Measurements from ENCODE around the gene PTGDS. TPM values are rescaled to one million over a fixed set of nuclear protein-coding genes. Genes with fewer than 3 reads are reported as not detected.

PTGDS gene
- total and polyA plus RNA-seq, 9 of the 15 experiments (the other 6 are each of a cell fraction or from before 2014, with no cell fraction given): 0.46 to 7.1 (median 2.0) TPM

DNA sequence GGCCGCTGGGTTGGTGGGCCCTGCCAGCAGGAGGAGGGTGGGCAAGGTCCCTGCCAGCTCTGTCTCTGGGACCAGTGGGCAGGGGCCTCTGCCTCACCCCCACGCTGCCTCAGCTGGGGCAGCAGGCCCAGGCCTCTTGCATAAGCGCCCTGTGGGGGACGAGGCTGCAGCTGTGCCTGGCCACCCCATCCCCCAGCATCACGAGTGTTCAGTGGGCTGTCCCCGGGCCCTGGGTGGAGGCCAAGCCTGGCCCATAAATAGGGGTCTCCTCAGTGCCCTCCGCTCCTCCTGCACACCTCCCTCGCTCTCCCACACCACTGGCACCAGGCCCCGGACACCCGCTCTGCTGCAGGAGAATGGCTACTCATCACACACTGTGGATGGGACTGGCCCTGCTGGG lies at the start of gene PTGDS (continued):
- TF ChIP-seq WHSC1 (IDR thresholded peaks at IDR 0.05; ENCODE audit: low read length) (no peak), ZNF282 (CRISPR knock-in tag; IDR thresholded peaks at IDR 0.05) (no peak), MCM2 (IDR thresholded peaks at IDR 0.05; ENCODE audit: low read depth) (no peak), CREB3 (tag; conservative IDR thresholded peaks at IDR 0.05; ENCODE audit: low read depth) (no peak), EWSR1 (IDR thresholded peaks at IDR 0.05; ENCODE audit: borderline replicate concordance, low read depth, partially characterized antibody) (no peak), BRCA1 (IDR thresholded peaks at IDR 0.05) (no peak), BRCA1 (CRISPR knock-in tag; IDR thresholded peaks at IDR 0.05) (no peak), TCFL5 (CRISPR knock-in tag; conservative IDR thresholded peaks at IDR 0.05) (no peak), HMG20B (CRISPR knock-in tag; IDR thresholded peaks at IDR 0.05) (no peak)
- TF ChIP-seq, protein P1, sequence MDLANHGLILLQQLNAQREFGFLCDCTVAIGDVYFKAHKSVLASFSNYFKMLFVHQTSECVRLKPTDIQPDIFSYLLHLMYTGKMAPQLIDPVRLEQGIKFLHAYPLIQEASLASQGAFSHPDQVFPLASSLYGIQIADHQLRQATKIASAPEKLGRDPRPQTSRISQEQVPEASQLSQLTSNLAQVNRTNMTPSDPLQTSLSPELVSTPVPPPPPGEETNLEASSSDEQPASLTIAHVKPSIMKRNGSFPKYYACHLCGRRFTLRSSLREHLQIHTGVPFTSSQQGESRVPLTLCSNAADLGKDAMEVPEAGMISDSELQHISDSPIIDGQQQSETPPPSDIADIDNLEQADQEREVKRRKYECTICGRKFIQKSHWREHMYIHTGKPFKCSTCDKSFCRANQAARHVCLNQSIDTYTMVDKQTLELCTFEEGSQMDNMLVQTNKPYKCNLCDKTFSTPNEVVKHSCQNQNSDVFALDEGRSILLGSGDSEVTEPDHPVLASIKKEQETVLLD (IDR thresholded peaks at IDR 0.05): no peak
- TF ChIP-seq, protein P2, sequence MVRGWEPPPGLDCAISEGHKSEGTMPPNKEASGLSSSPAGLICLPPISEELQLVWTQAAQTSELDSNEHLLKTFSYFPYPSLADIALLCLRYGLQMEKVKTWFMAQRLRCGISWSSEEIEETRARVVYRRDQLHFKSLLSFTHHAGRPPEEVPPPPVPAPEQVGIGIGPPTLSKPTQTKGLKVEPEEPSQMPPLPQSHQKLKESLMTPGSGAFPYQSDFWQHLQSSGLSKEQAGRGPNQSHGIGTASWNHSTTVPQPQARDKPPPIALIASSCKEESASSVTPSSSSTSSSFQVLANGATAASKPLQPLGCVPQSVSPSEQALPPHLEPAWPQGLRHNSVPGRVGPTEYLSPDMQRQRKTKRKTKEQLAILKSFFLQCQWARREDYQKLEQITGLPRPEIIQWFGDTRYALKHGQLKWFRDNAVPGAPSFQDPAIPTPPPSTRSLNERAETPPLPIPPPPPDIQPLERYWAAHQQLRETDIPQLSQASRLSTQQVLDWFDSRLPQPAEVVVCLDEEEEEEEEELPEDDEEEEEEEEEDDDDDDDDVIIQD (CRISPR knock-in tag; IDR thresholded peaks at IDR 0.05): no peak
